MCF 10A (cell line): ENCODE measurements around the gene SAMD14. TPM values are rescaled to one million over a fixed set of nuclear protein-coding genes. Genes with fewer than 3 reads are reported as not detected.

Experiments used
- BruUV-seq: library from RNA; stranded (reverse); fragments of 400-500 nt; replicated peaks from 2 replicates; lab custom pipeline; 2021; lab: Mats Ljungman, UMichigan
- CTCF ChIA-PET: fragments of 300-600 bp; sonication (Branson Sonifier 250); formaldehyde crosslinking; extraction: SDS; loops from one replicate; lab custom pipeline; 2021; ENCODE audit warnings: antibody characterized with exemption, inconsistent platforms; lab: Yijun Ruan, JAX
- POLR2A ChIA-PET: fragments of 300-600, 350-650 bp; sonication (Branson Sonifier 250); formaldehyde crosslinking; extraction: SDS; loops from one replicate; lab custom pipeline; 2020; ENCODE audit warnings: antibody characterized with exemption, inconsistent platforms; lab: Yijun Ruan, JAX
- DNase-seq: peaks from one replicate; pipeline ENCODE4 v3.0.0-alpha.2; 2018; ENCODE audit not compliant: unreplicated experiment
- H3K27ac Mint-ChIP-seq: one replicate; pipeline ENCODE4 v1.8.0; 2022; ENCODE audit warnings: mild to moderate bottlenecking, low read depth, mixed read lengths; ENCODE audit not compliant: unreplicated experiment
- H3K27me3 Mint-ChIP-seq: one replicate; pipeline ENCODE4 v1.8.0; 2022; ENCODE audit warnings: mixed read lengths; ENCODE audit not compliant: insufficient read depth, unreplicated experiment
- H3K36me3 Mint-ChIP-seq: one replicate; pipeline ENCODE4 v1.8.0; 2022; ENCODE audit warnings: mild to moderate bottlenecking, moderate library complexity, mixed read lengths; ENCODE audit not compliant: insufficient read depth, unreplicated experiment
- H3K4me1 Mint-ChIP-seq: one replicate; pipeline ENCODE4 v1.8.0; 2022; ENCODE audit warnings: mixed read lengths; ENCODE audit not compliant: insufficient read depth, unreplicated experiment
- H3K4me3 Mint-ChIP-seq: one replicate; pipeline ENCODE4 v1.8.0; 2022; ENCODE audit warnings: mild to moderate bottlenecking, moderate library complexity, mixed read lengths; ENCODE audit not compliant: unreplicated experiment
- H3K9me3 Mint-ChIP-seq: one replicate; pipeline ENCODE4 v1.8.0; 2022; ENCODE audit warnings: mixed read lengths; ENCODE audit not compliant: unreplicated experiment
- CTCF ChIP-seq: fragments of 200-600 bp; IDR thresholded peaks from one replicate; pipeline ENCODE4 v1.8.0; 2022; ENCODE audit warnings: antibody characterized with exemption, mild to moderate bottlenecking; ENCODE audit not compliant: unreplicated experiment
- intact Hi-C: fragments of 100-400 bp; cut with micrococcal nuclease; formaldehyde crosslinking; loops from 2 replicates; pipeline ENCODE4 v1.14.1; 2022
- total RNA-seq: library from RNA; stranded (reverse); gene quantifications from 2 replicates; pipeline ENCODE4 v1.2.3, GENCODE V29; 2022

SAMD14 gene
- total RNA-seq, 1 experiment from 2014 or later, result 0.09 TPM

- ChIA-PET CTCF (interaction anchor here (1.3 to 3.5 kb wide), 2 partner anchors 11 to 63 kb away, joined by 3 to 17 read pairs; no protein-coding TSS in a partner anchor), POLR2A (interaction anchor here (0.6 to 2.0 kb wide), 4 partner anchors 10 to 70 kb away, joined by 3 to 8 read pairs (median 3); no protein-coding TSS in a partner anchor)
- no TSS peak for BruUV-seq
- H3K36me3 Mint-ChIP-seq, result peaks cover 29% of the 10 kb centered on the region
- intact Hi-C loops, result no loop called here
- DNase-seq, result no peak
- no peaks in the 10 kb centered on the region for H3K27me3 Mint-ChIP-seq
- no peak for TF ChIP-seq CTCF
- no peak overlapping the region for H3K4me3 Mint-ChIP-seq
- H3K4me1 Mint-ChIP-seq, result peaks cover 19% of the 10 kb centered on the region
- no peak overlapping the region for H3K27ac Mint-ChIP-seq
- no peaks in the 10 kb centered on the region for H3K9me3 Mint-ChIP-seq
Observed at GRCh38 chr17:50098583-50098982, 31.4 kb downstream of the SAMD14 start.

GRCh38 chr17:50097926-50098325, 32.0 kb downstream of the SAMD14 start:
- Mint-ChIP-seq H3K9me3 (no peaks in the 10 kb centered on the region), H3K4me1 (peaks cover 24% of the 10 kb centered on the region), H3K27ac (no peak overlapping the region), H3K4me3 (no peak overlapping the region), H3K36me3 (peaks cover 29% of the 10 kb centered on the region), H3K27me3 (no peaks in the 10 kb centered on the region)
- no peak for DNase-seq
- ChIA-PET CTCF (interaction anchor here (0.7 to 3.5 kb wide), 9 partner anchors 10 to 203 kb away, joined by 3 to 17 read pairs (median 3); no protein-coding TSS in a partner anchor), POLR2A (interaction anchor here (1.5 to 2.0 kb wide), 2 partner anchors 10 to 70 kb away, joined by 3 to 8 read pairs; no protein-coding TSS in a partner anchor)
- no peak for TF ChIP-seq CTCF
- BruUV-seq, result no TSS peak
- intact Hi-C loops, result no loop called here

GRCh38 chr17:50097455-50097854, 32.5 kb downstream of the SAMD14 start:
- H3K27me3 Mint-ChIP-seq, result no peaks in the 10 kb centered on the region
- H3K36me3 Mint-ChIP-seq, result peaks cover 32% of the 10 kb centered on the region
- BruUV-seq, result no TSS peak
- intact Hi-C loops, result no loop called here
- ChIA-PET POLR2A (interaction anchor here (1.1 to 2.0 kb wide), 3 partner anchors 11 to 276 kb away, joined by 3 to 8 read pairs (median 5); no protein-coding TSS in a partner anchor), CTCF (interaction anchor here (0.6 to 3.5 kb wide), 11 partner anchors 10 to 202 kb away, joined by 3 to 17 read pairs (median 4); no protein-coding TSS in a partner anchor)
- H3K9me3 Mint-ChIP-seq, result no peaks in the 10 kb centered on the region
- no peak overlapping the region for H3K27ac Mint-ChIP-seq
- peaks cover 24% of the 10 kb centered on the region for H3K4me1 Mint-ChIP-seq
- TF ChIP-seq CTCF, result no peak
- H3K4me3 Mint-ChIP-seq, result no peak overlapping the region
- DNase-seq, result no peak

- DNase-seq, result no peak
- intact Hi-C loops, result no loop called here
- Mint-ChIP-seq H3K4me1 (peaks cover 24% of the 10 kb centered on the region), H3K36me3 (peaks cover 39% of the 10 kb centered on the region), H3K9me3 (no peaks in the 10 kb centered on the region), H3K4me3 (peak overlapping the region; percentile 92), H3K27ac (no peak overlapping the region), H3K27me3 (no peaks in the 10 kb centered on the region)
- no peak for TF ChIP-seq CTCF
- CTCF ChIA-PET, result interaction anchor here (0.6 to 3.5 kb wide), 6 partner anchors 9 to 121 kb away, joined by 5 to 17 read pairs (median 6); no protein-coding TSS in a partner anchor
- POLR2A ChIA-PET, result interaction anchor here (1.0 to 1.2 kb wide), 3 partner anchors 41 to 275 kb away, joined by 3 to 6 read pairs (median 5); partner anchors contain the start of gene ITGA3
- BruUV-seq, result no TSS peak
Observed at GRCh38 chr17:50096758-50097157, 33.2 kb downstream of the SAMD14 start.
